CD4-positive, alpha-beta T cell treated with Interferon alpha-2 for 1 hour (primary cell): ENCODE results near the gene CLDN22.
A peak's percentile ranks its signal among the peaks of the same experiment; 100 is the strongest.

Source experiments
- DNase-seq, 2 donors: peaks; one replicate each; pipeline ENCODE4 v3.0.0-alpha.2; 2020 to 2022

The CLDN22 gene

GRCh38 chr4:183320211-183321059 is at the start of gene CLDN22:
Gene CLDN22 (minus strand): TSS chr4:183320276. CDS start chr4:183320218, 58 bp downstream.
- DNase-seq: no peak

DNA sequence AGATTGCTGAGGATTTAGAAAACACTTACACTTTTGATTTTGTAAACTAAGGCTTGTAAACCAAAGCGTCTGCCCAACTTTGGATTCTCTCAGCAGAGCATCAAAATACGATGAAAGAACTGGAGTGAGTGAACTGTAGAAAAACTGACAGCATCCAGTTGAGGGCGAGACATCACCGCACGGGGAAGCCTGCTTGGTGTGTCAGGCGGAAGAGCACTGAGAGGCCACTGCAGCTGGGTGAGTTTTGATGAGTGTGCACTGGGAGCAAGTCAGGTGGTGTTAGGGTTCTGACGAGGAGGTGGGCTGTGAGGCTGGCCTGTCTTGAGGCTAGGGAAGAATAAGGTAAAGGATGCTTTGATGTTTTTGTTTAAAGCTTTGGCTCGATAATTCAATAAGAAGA is 49.0 kb upstream of the CLDN22 start:
- no peak for DNase-seq

- no peak for DNase-seq
These were observed 46.2 kb upstream of the CLDN22 start for GRCh38 chr4:183366206-183366835.

- DNase-seq: no peak
These were observed 43.9 kb upstream of the CLDN22 start for GRCh38 chr4:183364025-183364424.

DNA sequence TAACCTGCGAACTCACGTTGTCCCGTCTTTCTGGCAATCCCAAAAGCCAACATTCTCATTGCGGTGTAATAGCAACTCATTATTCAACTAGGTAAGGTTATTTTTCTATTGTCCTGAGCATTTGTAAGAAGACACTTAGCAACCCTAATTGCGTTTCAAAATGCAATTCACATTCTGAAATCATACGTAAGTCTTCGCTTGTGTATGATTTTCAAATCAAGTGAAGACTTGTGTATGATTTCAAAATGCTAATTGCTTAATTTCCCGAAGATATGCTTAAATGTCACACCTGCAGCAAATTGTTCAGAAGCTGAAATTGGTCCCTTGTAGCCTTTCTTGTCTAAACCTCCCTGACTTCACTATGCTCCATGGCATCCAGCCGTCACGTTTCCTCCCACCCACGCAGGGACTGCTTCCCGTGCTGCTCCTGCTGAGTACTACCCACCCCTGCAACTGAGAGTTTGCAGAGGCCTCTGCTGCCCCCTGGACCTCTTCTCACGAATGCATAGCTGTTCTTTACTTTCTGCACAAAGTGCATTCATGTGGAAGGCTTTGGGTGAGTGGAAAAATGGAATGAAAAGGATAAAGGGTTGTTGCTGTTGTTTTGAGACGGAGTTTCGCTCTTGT is 43.0 kb upstream of the CLDN22 start:
- DNase-seq: no peak

DNA sequence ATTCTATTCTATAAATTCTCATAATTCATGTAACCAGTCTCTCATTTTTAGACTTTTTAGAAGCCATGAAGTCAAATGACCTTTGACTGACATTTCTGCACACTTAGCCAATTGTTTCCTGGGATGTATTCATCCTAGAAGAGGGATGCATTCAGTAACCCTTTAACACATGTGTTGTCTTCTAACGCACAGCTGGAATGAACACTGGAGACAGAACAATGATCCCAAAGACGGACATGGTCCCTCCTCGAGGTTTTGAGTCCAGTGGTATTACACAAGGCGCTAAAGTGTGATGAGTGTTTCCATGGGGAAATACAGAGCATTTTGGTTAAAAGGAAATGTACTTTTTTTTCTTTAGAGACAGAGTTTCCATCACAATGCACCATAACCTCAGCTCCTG is 42.0 kb upstream of the CLDN22 start:
- no peak for DNase-seq

GRCh38 chr4:183360161-183360919 is 40.3 kb upstream of the CLDN22 start:
- no peak for DNase-seq

DNA sequence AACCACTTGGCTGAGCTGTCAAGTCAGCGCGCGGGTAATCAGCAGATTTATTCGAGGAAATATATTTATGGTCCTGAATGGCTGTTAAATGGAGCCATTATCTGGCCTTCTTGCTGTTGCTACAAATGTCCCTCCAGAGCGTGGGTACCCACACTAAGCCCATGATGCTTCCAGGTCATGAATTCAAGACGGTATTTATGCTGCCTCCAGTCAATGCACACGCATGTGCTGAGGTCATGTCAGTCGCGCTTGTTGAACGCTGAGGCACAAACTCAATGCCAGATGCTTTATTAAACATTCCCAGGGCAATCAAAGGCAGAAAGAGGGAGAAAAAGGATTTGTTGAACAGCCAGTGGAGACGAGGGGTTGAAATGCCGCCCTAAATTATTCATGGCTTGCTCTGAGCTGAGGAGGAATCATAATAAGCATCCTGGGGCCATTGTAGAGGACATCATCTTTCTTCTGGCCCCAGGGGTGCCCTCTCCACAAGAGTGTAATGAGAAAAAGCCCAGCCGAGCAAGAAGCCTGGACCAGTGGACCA is 38.2 kb upstream of the CLDN22 start:
- DNase-seq: no peak

DNA sequence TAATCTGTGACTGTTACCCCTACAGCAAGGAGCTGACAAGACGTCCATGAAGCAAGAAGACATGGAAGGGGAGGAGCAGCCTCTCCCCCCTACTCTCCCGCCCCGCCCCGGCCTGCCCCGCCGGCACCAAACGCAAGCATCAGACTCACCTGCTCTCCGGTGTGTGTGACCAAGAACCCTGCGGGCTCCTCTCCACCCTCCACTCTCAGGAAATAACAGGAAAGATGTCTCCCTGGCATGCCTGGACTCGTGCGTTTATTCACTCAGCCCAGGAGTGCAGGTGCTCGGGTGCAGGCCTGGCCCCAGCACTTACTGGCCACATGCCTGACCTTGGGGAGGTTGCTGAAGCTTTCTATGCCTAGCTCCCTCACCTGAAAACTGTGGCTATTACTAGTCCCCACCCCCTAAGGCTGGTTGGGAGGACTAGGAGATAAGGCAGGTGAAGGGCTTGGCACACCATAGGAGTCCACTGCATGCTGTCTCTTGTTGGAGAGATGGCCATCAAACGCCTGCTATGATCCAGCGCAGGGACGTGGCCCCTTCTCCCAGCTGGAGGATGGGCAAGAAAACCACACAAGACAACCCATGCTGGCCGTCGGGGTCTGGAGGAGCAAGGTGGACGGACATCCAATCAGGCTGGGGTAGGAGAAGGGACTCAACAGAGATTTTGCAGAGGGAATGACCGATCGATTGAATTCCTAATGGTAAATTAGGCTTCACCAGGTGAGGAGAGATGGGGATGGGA is 37.0 kb upstream of the CLDN22 start:
- no peak for DNase-seq

DNA sequence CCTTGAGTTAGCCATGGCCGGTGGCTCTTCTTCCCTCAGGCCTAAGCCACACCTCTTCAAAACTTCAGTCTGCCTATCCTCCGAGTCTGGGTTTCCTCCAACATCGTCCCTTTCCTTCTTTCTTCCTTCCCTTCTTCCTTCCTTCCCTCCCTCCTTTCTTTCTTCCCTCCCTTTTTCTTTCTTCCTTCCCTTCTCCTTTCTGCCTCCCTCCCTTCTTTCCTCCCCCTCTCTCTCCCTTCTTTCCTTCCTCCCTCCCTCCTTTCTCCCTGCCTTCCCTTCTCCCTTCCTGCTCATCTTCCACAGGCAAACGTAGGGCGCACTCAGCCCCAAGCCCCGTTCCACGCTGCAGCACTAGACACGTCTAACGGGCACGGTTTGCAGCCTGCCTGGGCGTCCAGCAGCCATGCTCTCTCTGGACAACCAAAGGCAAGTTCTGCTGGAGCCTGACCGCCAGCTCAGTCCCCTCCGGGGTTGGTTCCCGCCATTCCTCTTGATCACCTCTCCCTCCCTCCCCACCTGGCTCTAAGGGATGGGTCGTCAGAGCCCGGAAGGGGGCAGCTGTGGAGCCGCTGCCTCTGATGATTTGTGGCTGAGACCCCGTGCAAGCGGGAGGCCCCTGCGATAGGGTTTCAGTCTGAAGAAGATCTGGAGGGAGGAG is 36.2 kb upstream of the CLDN22 start:
- DNase-seq: no peak

DNA sequence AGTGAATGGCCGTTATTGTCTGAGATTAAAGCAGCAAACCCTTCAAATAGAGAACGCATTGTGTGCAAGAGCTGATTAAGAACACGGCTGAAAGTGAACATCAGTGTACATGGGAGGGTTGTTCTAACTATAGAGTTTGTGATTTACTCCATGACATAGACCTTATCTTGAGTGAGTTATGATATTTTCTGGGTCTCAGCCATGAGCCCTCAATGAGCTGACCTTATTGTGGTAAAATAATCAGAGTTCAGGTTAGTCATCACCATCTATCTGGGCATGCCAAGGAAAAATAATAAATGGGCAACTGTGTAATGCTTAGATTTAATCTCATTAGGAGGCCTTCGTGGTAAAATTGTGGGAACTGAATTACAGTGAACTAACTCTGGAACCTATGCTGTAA is 35.3 kb upstream of the CLDN22 start:
- no peak for DNase-seq

- no peak for DNase-seq
These were observed 34.1 kb upstream of the CLDN22 start for GRCh38 chr4:183354219-183354618.

DNA sequence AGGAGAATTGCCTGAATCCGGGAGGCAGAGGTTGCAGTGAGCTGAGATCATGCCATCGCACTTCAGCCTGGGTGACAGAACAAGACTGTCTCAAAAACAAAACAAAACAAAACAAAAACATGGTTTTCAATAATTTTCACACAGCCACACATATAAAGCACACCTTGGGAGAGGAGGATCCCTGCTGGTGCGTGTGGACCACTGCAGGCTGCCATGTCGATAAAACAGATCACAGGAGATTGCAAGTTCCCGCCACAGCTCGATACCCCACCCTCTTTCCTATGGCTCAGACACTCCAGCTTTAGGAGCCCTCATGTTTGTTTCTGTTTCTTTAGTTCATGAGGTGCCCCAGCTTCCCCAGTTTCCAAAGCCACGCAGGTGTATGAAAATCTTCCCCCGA is 33.5 kb upstream of the CLDN22 start:
- DNase-seq: no peak

DNA sequence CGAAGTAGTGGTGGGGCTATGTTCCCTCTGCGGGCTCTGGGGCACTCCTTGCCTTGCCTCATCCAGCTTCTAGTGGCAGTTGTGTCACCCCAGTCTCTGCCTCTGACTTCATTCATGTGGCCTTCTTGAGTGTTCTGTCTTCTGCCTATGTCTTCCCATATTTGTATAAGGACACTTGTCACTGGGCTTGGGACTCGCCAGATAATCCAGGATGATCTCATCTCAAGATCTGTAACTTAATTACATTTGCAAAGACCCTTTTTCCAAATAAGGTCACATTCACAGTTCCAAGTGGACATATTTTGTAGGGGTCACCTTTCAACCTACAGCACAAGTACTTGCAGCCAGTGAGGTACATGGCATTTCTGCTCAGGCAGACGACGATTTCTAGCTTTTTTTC is 32.5 kb upstream of the CLDN22 start:
- no peak for DNase-seq

- DNase-seq: no peak
These were observed 30.4 kb upstream of the CLDN22 start for GRCh38 chr4:183350317-183351071.

DNA sequence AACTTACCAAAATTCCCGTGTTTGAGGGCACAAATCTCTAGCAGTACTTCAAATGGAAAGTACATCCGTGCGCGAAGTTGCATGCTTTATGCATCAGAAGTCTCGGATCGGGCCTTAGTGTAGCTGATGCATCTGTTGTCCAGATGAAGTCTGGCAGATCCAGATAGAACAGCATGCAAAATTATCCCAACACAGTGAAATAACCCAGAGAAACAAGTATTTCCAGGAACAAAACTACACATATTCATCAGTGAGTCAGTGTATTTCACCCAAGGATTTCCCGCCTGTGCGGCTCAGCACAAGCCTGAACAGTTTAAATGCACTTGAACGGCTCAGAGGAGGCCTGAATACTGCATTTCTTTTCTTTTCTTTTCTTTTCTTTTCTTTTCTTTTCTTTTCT is 29.6 kb upstream of the CLDN22 start:
- DNase-seq: no peak

GRCh38 chr4:183348706-183349659 is 28.9 kb upstream of the CLDN22 start:
- DNase-seq: peak; percentile 21 to 41

DNA sequence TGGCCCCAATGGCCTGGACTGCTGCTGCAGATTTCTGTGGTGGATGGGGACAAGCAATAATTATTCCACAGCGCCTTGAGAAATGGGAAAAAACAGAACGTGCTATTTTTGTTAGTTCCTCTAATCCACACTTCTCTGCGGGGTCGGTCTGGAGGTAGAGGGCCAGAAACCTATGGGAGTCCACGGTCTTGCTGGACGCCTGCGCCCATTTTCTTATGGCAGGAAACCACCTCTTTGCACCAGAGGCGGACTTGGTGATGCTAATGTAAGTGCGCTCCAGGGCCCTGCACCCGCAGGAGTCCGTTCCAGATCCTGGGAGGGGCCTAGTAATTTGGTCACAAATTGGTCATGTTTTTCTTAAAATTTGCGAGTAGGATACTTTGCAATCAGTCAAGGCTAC is 28.1 kb upstream of the CLDN22 start:
- DNase-seq: no peak

DNA sequence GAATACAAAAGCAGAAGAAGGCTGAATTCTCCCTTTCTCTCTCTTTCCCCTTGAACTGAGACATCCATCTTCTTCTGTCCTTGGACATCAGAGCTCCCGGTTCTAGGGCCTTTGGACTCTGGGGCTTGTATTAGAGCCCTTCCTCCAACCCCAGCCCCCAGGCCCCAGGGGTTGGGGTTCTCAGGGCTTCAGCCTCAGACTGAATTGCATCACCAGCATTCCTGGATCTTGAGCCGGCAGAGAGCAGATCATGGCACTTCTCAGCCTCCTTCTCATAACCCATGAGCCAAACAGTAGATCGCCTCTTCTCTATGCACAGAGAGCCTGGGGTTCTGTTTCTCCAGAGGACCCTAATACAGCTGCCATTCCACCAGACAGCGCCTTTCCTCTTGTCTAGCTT is 27.5 kb upstream of the CLDN22 start:
- no peak for DNase-seq

GRCh38 chr4:183347146-183347545 is 27.1 kb upstream of the CLDN22 start:
- no peak for DNase-seq
